AG08395 (cell line): ENCODE measurements around the gene KRT23.

Experiments
- DNase-seq: peaks from one replicate; pipeline ENCODE4 v3.0.0; 2012; ENCODE audit warnings: mixed read lengths, low spot score

KRT23 gene, protein sequence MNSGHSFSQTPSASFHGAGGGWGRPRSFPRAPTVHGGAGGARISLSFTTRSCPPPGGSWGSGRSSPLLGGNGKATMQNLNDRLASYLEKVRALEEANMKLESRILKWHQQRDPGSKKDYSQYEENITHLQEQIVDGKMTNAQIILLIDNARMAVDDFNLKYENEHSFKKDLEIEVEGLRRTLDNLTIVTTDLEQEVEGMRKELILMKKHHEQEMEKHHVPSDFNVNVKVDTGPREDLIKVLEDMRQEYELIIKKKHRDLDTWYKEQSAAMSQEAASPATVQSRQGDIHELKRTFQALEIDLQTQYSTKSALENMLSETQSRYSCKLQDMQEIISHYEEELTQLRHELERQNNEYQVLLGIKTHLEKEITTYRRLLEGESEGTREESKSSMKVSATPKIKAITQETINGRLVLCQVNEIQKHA

GRCh38 chr17:40937384-40937819, at the start of gene KRT23:
KRT23 (minus strand) TSS chr17:40937646; CDS start chr17:40936603, 1,043 bp downstream.
- no peak for DNase-seq

DNA sequence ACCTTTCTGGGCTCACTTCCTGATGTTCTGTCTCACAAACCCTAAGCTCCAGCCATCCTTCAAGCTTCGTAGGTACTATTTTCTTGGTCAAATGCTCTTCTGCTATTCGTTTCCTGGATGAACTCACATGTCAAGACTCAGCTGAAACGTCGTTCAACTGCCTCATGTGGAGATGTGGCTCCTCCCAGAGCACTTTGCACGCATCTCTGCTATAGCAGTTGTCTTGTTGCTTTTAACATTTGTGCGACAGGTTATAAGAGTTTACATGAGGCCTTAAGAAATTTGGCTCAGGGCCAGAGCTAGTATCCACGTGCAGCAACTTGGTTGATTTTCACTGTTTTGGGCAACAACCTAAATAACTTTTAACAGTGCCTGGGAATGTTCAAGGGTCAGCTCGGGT, 49.5 kb upstream of the KRT23 start:
- no peak for DNase-seq

DNA sequence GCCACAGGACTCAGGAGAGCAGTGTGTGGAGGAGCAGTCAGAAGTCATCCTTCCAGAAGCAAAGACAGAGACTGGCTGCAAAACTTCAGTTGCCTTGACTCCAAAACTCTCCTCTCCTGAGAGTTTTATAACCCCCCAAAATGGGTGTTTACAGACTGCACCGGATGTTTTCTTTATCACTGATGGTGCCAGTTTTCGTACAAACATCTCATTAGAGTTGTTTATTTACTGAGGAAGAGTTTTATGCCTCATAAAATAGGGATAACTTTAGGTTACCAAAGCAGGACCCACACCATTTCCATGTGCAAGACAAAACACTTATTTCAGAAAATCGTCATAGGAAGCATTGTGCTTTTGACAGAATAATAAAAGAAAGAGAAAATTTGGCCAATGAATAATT, 46.8 kb upstream of the KRT23 start, which contains the start of gene KRT40:
Gene KRT40 (minus strand): TSS at position 101 of the 400 bp plus-strand sequence. CDS start 53 bp downstream, at position 48.
- DNase-seq, result no peak

GRCh38 chr17:40981115-40981514, 43.7 kb upstream of the KRT23 start:
- DNase-seq, result no peak

DNA sequence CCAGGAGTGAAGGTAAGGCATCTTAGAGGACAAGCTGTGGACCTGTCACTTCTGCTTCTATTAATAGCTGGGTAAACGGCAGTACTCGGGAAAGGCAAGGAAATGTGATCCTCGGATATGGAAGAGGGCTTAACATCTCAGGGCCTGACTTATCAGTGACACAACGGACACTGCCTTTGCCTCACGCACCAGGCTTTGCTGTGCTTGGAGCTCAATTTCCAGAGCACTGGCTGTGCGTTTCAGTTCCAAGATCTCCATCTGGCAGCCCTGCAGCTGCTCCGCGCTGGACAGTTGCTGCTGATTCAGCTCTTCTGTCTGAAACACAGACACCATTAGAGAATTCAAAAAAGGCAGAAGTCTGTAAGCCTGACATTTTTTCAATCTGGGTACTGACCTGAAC, 43.1 kb upstream of the KRT23 start:
- peak; percentile 70 for DNase-seq

DNA sequence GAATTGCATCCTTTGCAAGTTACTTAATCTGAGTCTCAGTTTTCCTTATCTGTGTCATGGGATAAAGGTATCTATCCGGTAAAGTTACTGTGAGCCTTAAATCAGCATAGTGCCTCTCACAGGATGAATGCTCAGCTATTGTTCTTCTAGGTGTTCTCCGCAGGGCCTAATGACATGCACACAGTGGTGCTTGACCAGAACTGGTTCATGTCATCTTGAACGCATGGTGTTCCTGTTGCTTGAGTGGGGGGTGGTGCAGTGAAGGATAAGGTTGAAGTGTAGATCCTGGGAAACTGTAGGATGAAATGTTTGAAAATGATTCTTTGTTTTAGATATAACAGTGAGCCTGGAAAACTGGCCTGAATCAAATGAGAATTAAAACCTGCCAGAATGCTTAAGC, 42.7 kb upstream of the KRT23 start:
- DNase-seq, result no peak

GRCh38 chr17:40978575-40979151, 41.2 kb upstream of the KRT23 start:
- no peak for DNase-seq

DNA sequence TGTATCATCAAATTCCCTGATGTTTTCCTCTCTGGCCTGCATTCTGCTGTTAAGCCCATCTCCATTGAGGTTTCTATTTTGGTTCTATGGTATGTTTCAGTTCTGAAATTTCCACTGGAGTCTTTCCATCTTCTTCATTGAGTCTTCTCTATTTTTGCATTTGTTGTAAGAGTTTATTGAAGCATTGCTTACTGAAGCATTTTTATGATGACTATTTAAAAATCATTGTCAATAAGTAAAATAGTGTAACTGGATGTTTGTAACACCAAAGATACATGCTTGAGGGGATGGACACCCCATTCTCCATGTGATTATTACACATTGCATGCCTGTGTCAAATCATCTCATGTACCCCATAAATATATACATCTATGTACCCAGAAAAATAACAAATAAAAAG, 38.1 kb upstream of the KRT23 start:
- DNase-seq, result no peak

DNA sequence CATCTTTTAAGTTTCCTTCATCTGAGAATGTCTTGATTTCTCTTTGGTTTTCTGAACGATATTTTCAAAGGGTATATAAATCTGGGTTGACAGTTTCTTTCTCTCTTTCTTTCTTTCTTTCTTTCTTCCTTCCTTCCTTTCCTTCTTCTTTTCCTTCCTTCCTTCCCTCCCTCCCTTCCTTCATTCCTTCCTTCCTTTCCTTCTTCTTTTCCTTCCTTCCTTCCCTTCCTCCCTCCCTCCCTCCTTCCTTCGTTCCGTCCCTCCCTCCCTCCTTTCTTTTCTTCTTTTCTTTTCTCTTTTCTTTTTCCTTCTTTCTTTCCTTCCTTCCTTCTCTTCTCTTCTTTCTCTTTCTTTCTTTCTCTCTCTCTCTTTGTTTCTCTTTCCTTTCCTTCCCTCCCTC, 36.9 kb upstream of the KRT23 start:
- no peak for DNase-seq

GRCh38 chr17:40967582-40967981, 30.1 kb upstream of the KRT23 start:
- no peak for DNase-seq

DNA sequence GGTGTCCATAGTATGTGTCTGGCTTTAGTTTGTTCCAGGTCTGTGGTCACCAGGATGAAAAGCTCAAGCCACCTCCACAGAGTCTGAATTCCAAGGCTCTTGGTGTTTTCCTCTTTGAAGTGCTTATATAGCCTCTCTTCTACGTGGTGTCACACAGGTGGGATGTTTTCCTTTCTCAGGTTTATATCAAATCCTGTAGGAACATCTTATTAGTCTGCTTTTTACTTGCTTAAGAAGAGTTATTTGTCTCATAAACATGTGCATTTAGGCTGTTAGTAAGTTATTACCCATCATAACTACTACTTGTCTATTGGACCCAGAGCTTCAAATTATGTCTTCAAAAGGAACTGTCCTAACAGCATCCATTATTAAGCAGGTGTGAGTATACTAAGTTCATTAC, 29.4 kb upstream of the KRT23 start, which contains the start of gene KRT39:
Gene KRT39 (minus strand): TSS at position 101 of the 400 bp plus-strand sequence. CDS start 92 bp downstream, at position 9.
- DNase-seq, result no peak

DNA sequence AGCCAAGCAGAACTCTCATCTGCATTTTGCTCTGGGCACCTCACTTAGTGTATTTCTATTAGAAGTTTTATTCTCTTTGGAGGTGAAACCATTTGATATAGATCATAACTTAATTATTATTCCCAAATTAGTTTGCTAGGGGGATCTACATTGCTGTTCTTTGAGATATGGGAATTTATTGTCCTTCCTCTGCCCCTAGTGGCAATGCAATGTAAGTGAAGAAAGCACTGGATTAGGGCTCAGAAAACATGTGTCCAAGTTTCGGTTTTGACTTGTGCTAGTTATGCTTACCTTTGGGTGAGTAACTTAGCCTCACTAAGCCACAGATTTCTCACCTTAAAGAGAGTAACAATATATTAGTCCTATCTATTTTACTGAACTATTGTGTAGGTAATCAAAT, 26.4 kb upstream of the KRT23 start:
- peak; percentile 14 for DNase-seq

DNA sequence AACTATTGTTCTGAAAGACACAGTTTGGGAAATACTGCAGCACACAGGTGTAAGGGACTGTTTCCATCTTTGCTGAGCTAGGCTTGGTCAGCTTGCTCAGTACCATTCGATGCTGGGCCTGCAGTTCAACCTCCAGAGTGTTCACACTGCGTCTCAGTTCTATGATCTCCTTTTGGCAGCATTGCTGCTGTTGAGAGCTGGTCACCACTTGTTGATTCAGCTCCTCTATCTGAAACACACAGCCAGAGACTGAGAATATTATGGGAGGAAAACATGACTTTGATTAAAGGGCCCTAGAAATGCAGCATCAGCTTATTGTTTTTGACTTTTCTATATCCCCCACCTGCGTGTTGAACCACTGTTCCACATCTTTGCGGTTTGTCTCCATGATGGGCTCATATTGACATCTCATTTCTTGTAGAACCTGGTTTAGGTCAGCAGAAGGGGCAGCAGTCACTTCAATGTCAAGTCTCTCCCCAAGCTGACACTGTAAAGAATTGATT, 24.7 kb upstream of the KRT23 start:
- DNase-seq, result no peak

GRCh38 chr17:40961591-40961990, 24.1 kb upstream of the KRT23 start:
- no peak for DNase-seq

DNA sequence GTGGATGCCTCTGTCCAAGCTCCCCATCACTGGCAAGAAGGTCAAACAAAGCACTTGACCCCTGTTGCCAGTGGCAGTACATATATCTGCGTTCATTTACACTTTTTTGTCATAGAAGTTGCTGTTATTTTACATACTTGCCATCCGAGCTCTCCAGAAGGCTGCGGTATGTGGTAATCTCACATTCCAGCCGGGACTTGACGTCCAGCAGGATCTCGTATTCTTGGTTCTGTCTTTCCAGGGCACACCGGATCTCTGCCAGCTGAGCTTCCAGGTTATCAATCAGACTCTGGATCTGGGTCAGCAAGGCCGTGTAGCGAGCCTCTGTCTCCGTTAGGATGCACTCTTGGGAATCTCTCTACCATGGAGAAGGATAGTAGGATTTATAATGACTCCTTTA, 22.7 kb upstream of the KRT23 start:
- no peak for DNase-seq

DNA sequence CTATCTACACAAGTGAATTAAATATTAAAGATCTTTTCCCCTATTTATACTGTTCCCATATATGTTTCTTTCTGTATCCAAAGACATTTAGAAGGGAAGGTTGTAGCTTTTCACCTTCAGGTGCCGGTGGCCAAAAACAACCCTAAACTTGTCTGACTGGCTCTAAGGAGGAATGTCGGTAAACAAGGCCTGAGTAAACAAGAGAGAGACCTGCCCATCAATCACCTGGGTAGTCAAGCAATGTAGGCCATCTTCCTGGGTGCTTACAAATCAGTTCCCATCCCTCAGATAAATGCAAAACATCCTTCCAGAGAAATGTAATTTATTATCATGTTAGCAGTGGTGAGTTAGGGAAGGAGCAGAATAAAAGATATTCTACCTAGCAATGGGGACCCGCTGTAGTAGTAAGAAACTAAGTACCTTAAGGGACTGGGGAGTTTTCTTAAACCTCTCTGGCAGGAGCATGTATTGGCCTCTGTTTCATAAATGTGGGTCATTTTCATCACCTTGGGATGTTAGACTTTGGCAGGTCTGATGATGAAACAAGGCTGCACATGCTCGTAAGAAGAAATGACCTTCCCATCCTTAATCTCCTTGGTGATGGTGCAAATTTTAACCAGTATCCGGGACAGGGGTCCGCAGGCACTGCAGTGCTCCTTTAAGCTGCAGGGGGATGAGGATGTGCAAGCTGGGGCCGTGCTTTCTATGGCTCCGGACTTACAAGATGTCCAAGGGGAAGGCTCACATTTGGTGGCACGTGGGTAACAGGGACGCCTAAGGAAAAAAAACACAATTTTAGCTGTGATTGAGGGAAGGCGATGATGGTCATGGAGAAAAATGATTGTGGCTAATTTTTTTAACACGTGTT, 20.9 kb upstream of the KRT23 start:
- no peak for DNase-seq

GRCh38 chr17:40956401-40957254, 19.2 kb upstream of the KRT23 start:
- peak; percentile 52 for DNase-seq

GRCh38 chr17:40953881-40954280, 16.4 kb upstream of the KRT23 start:
- DNase-seq, result peak; percentile 50

- DNase-seq, result peak; percentile 74
Observed at GRCh38 chr17:40952661-40953060, 15.2 kb upstream of the KRT23 start.

- no peak for DNase-seq
Observed at GRCh38 chr17:40952154-40952553, 14.7 kb upstream of the KRT23 start.

GRCh38 chr17:40951011-40951622, 13.7 kb upstream of the KRT23 start:
- DNase-seq, result no peak
